Sigmoid colon (tissue), 4 donors: Measurements from ENCODE around the gene TAOK1.
"Not testable (repeated sequence)": the region's sequence is repeated elsewhere in the genome, so short reads cannot be mapped to it uniquely, and the experiment has no call there.

Experiments
- CTCF ChIP-seq, 4 experiments: fragments of 450-650 bp in 3 of 4; fragments of 200-600 bp in 1 of 4; IDR thresholded peaks; one replicate each; pipeline ENCODE4 v1.5.1; 2016 to 2019; ENCODE audit warnings: antibody characterized with exemption in 4 of 4, mild to moderate bottlenecking in 3 of 4, moderate library complexity in 2 of 4
- EP300 ChIP-seq, 4 donors: sonication (generic); formaldehyde crosslinking; IDR thresholded peaks; one replicate each; pipeline ENCODE4 v1.6.1; 2017; ENCODE audit warnings: antibody characterized with exemption in 4 of 4

- TF ChIP-seq EP300, CTCF (IDR thresholded peaks at IDR 0.05): not testable (repeated sequence)
Observed at GRCh38 chr17:29345470-29345869, 44.7 kb upstream of the TAOK1 start.
